Right cardiac atrium (tissue), 5 donors: ENCODE data around the gene PLXDC2. TPM values are rescaled to one million over a fixed set of nuclear protein-coding genes. Genes with fewer than 3 reads are reported as not detected.
A peak's percentile ranks its signal among the peaks of the same experiment; 100 is the strongest.

Experiments used
- ATAC-seq, 2 donors: fragments of 200-7000 bp; cut with Tn5 transposase; one replicate each; pipeline versions ENCODE4 v1.8.0 to v1.9.1; 2020; ENCODE audit warnings: moderate library complexity in 2 of 2, mild to moderate bottlenecking in 1 of 2
- DNase-seq, 3 donors: peaks; one replicate each; pipeline ENCODE4 v3.0.0-alpha.2; 2020
- H3K27ac ChIP-seq: one replicate; pipeline ENCODE4 v1.5.1; 2013; ENCODE audit warnings: mild to moderate bottlenecking, low read length, control low read depth, moderate library complexity
- H3K27me3 ChIP-seq: one replicate; pipeline ENCODE4 v1.6.1; 2013; ENCODE audit not compliant: control insufficient read depth, insufficient read depth
- H3K4me1 ChIP-seq: one replicate; pipeline ENCODE4 v1.6.1; 2013; ENCODE audit warnings: low read length; ENCODE audit not compliant: control insufficient read depth, insufficient read depth
- H3K4me3 ChIP-seq: one replicate; pipeline ENCODE4 v1.5.1; 2013; ENCODE audit warnings: low read length, control low read depth
- H3K9me3 ChIP-seq: one replicate; pipeline ENCODE4 v1.6.1; 2013; ENCODE audit warnings: low read length; ENCODE audit not compliant: control insufficient read depth
- WGBS: extraction: QIAGEN DNeasy Blood & Tissue Kit; methylation state at CpG from one replicate; pipeline ENCODE4 v1.1.7; 2013; 5-methylcytosine and 5-hydroxymethylcytosine counted together
- intact Hi-C, 4 donors: fragments of 100-400 bp; cut with DNase I; formaldehyde crosslinking; loops; one replicate each; pipeline versions ENCODE4 v1.11.0 to v1.14.0; 2022 to 2023
- polyA plus RNA-seq: library from polyadenylated mRNA; stranded (reverse); fragments of 200-250 nt; gene quantifications from one replicate; pipeline ENCODE4 v1.2.3, GENCODE V29; 2013
- total RNA-seq, 4 donors: library from RNA; stranded (reverse); fragmentation: NEBNext Ultra II Directional; extraction: Animal tissue kit (Norgen Biotek cat#: 25700); gene quantifications; one replicate each; pipeline ENCODE4 v1.2.1, GENCODE V29; 2021
- donor health status: healthy with polysubstance abuse.
- donor health status: DM: no; HTN: yes; CAD: no.
- donor health status: DM: no; HTN: no; CAD: no.
- donor health status: DM: no; HTN: yes; CAD: no; lungs with severe emphysema.
- donor health status: DM: yes; HTN: yes; CAD: no.

Gene PLXDC2
- total and polyA plus RNA-seq, 5 donors: 5.5 to 37.4 (median 26.9) TPM

GRCh38 chr10:19888061-19888660 lies 71.9 kb downstream of the PLXDC2 start:
- Histone ChIP-seq H3K4me3 (no peak overlapping the region), H3K27ac (no peak overlapping the region), H3K27me3 (no peaks in the 10 kb centered on the region), H3K9me3 (no peaks in the 10 kb centered on the region), H3K4me1 (peaks cover 2% of the 10 kb centered on the region)
- ATAC-seq (no peak), DNase-seq (no peak)
- WGBS: 79% methylated on average over 3 of the region's 3 CpGs
- intact Hi-C loops: no loop called here

- Histone ChIP-seq H3K9me3 (no peaks in the 10 kb centered on the region), H3K4me3 (no peak overlapping the region), H3K4me1 (peaks cover 4% of the 10 kb centered on the region), H3K27me3 (no peaks in the 10 kb centered on the region), H3K27ac (no peak overlapping the region)
- ATAC-seq: no peak
- WGBS: 59% methylated on average over 2 of the region's 2 CpGs
- intact Hi-C loops: no loop called here
- no peak for DNase-seq
These were observed 73.0 kb downstream of the PLXDC2 start for GRCh38 chr10:19889256-19889655.

GRCh38 chr10:19891429-19891828 lies 75.2 kb downstream of the PLXDC2 start:
- intact Hi-C loops: no loop called here
- Histone ChIP-seq H3K9me3 (no peaks in the 10 kb centered on the region), H3K4me1 (peaks cover 4% of the 10 kb centered on the region), H3K27ac (no peak overlapping the region), H3K27me3 (no peaks in the 10 kb centered on the region), H3K4me3 (no peak overlapping the region)
- DNase-seq (no peak), ATAC-seq (peak in 1 of 2 donors; percentile 72)
- 45% methylated on average over 6 of the region's 6 CpGs for WGBS

- 80% methylated on average over 4 of the region's 4 CpGs for WGBS
These were observed 76.0 kb downstream of the PLXDC2 start for GRCh38 chr10:19892270-19892669.

GRCh38 chr10:19892677-19893076 lies 76.4 kb downstream of the PLXDC2 start:
- no peaks in the 10 kb centered on the region for H3K9me3 ChIP-seq
- no peak overlapping the region for H3K27ac ChIP-seq
- no peak overlapping the region for H3K4me3 ChIP-seq
- DNase-seq: no peak
- 74% methylated on average over 5 of the region's 5 CpGs for WGBS
- no peaks in the 10 kb centered on the region for H3K27me3 ChIP-seq
- intact Hi-C loops: no loop called here
- ATAC-seq: no peak
- H3K4me1 ChIP-seq: peaks cover 4% of the 10 kb centered on the region

More at GRCh38 chr10:19892270-19892669, 76.0 kb downstream of the PLXDC2 start:
- intact Hi-C loops: no loop called here
- no peak overlapping the region for H3K27ac ChIP-seq
- ATAC-seq: no peak
- H3K4me3 ChIP-seq: no peak overlapping the region
- peaks cover 4% of the 10 kb centered on the region for H3K4me1 ChIP-seq
- no peaks in the 10 kb centered on the region for H3K27me3 ChIP-seq
- no peaks in the 10 kb centered on the region for H3K9me3 ChIP-seq
- no peak for DNase-seq

- Histone ChIP-seq H3K27me3 (no peaks in the 10 kb centered on the region), H3K9me3 (no peaks in the 10 kb centered on the region), H3K27ac (no peak overlapping the region), H3K4me1 (peaks cover 4% of the 10 kb centered on the region), H3K4me3 (no peak overlapping the region)
- ATAC-seq (no peak), DNase-seq (no peak)
- intact Hi-C loops: no loop called here
- 89% methylated on average over 3 of the region's 3 CpGs for WGBS
These were observed 79.3 kb downstream of the PLXDC2 start for GRCh38 chr10:19895500-19895899.

- WGBS: 73% methylated on average over 2 of the region's 2 CpGs
- no peak for DNase-seq
- intact Hi-C loops: no loop called here
- Histone ChIP-seq H3K27ac (no peak overlapping the region), H3K4me1 (no peaks in the 10 kb centered on the region), H3K4me3 (no peak overlapping the region), H3K9me3 (no peaks in the 10 kb centered on the region), H3K27me3 (no peaks in the 10 kb centered on the region)
- no peak for ATAC-seq
These were observed 86.2 kb downstream of the PLXDC2 start for GRCh38 chr10:19902456-19902855.

GRCh38 chr10:19904202-19904661 lies 88.0 kb downstream of the PLXDC2 start:
- Histone ChIP-seq H3K27me3 (no peaks in the 10 kb centered on the region), H3K4me1 (no peaks in the 10 kb centered on the region), H3K4me3 (no peak overlapping the region), H3K27ac (no peak overlapping the region), H3K9me3 (no peaks in the 10 kb centered on the region)
- ATAC-seq (no peak), DNase-seq (no peak)
- intact Hi-C loops: no loop called here
- 88% methylated on average over 1 of the region's 1 CpG for WGBS

- Histone ChIP-seq H3K4me3 (no peak overlapping the region), H3K27ac (no peak overlapping the region), H3K4me1 (no peaks in the 10 kb centered on the region), H3K9me3 (no peaks in the 10 kb centered on the region), H3K27me3 (no peaks in the 10 kb centered on the region)
- 92% methylated on average over 5 of the region's 5 CpGs for WGBS
- intact Hi-C loops: no loop called here
- DNase-seq (no peak), ATAC-seq (no peak)
These were observed 90.0 kb downstream of the PLXDC2 start for GRCh38 chr10:19906108-19906791.

GRCh38 chr10:19908991-19909696 lies 92.9 kb downstream of the PLXDC2 start:
- peaks cover 2% of the 10 kb centered on the region for H3K4me1 ChIP-seq
- no peaks in the 10 kb centered on the region for H3K9me3 ChIP-seq
- no peak overlapping the region for H3K27ac ChIP-seq
- DNase-seq (no peak), ATAC-seq (no peak)
- no peaks in the 10 kb centered on the region for H3K27me3 ChIP-seq
- intact Hi-C loops: no loop called here
- WGBS: 48% methylated on average over 3 of the region's 3 CpGs
- no peak overlapping the region for H3K4me3 ChIP-seq

GRCh38 chr10:19911886-19912285 lies 95.7 kb downstream of the PLXDC2 start:
- H3K27me3 ChIP-seq: no peaks in the 10 kb centered on the region
- H3K4me3 ChIP-seq: no peak overlapping the region
- intact Hi-C loops: no loop called here
- no peak overlapping the region for H3K27ac ChIP-seq
- H3K9me3 ChIP-seq: no peaks in the 10 kb centered on the region
- ATAC-seq (no peak), DNase-seq (no peak)
- H3K4me1 ChIP-seq: peaks cover 2% of the 10 kb centered on the region
- WGBS: 49% methylated on average over 2 of the region's 2 CpGs
